A549 (cell line): Measurements from ENCODE around the gene EPB42.

ENCODE experiments used
- CHD4 ChIP-seq: fragments of 200-600 bp; sonication (generic); IDR thresholded peaks from 2 replicates; pipeline ENCODE4 v1.6.1; 2016; ENCODE audit warnings: antibody characterized with exemption, mild to moderate bottlenecking, borderline replicate concordance
- HDAC2 ChIP-seq: fragments of 200-600 bp; sonication (generic); IDR thresholded peaks from 2 replicates; pipeline ENCODE4 v1.6.1; 2016
- TF ChIP-seq, protein P1 (sequence below): fragments of >200 bp; sonication (Bioruptor Twin); formaldehyde crosslinking; IDR thresholded peaks from 3 replicates; pipeline ENCODE4 v1.5.1; 2016
- TF ChIP-seq, protein P2 (sequence below): IDR thresholded peaks from 2 replicates; pipeline ENCODE4 v1.6.1; 2012

DNA sequence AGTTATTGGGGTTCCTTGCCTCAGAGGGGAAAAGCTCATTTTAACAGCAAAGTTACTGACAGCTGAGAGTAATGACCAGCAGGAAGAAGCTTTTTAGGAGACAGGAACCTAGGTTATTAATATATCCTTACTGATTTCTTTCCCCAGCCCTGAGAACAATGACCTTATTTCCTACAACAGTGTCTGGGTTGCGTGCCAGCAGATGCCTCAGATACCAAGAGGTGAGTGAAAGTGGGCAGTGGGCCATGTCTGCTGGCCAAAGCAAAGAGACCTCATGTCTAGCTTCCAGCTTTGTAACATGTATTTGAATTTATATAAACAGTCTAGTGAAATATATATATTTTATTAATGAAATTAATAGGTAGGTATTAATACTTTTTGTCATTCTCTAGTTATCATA lies 30.6 kb downstream of the EPB42 start:
- TF ChIP-seq, protein P1, sequence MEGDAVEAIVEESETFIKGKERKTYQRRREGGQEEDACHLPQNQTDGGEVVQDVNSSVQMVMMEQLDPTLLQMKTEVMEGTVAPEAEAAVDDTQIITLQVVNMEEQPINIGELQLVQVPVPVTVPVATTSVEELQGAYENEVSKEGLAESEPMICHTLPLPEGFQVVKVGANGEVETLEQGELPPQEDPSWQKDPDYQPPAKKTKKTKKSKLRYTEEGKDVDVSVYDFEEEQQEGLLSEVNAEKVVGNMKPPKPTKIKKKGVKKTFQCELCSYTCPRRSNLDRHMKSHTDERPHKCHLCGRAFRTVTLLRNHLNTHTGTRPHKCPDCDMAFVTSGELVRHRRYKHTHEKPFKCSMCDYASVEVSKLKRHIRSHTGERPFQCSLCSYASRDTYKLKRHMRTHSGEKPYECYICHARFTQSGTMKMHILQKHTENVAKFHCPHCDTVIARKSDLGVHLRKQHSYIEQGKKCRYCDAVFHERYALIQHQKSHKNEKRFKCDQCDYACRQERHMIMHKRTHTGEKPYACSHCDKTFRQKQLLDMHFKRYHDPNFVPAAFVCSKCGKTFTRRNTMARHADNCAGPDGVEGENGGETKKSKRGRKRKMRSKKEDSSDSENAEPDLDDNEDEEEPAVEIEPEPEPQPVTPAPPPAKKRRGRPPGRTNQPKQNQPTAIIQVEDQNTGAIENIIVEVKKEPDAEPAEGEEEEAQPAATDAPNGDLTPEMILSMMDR: no peak
- TF ChIP-seq HDAC2: no peak
- no peak for TF ChIP-seq CHD4
- TF ChIP-seq, protein P2, sequence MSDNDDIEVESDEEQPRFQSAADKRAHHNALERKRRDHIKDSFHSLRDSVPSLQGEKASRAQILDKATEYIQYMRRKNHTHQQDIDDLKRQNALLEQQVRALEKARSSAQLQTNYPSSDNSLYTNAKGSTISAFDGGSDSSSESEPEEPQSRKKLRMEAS: no peak
